IPS-15b (cell line): ENCODE data around the gene HNRNPA2B1.
"Not testable (repeated sequence)": the region's sequence is repeated elsewhere in the genome, so short reads cannot be mapped to it uniquely, and the experiment has no call there.

Source experiments
- H3K27me3 ChIP-seq: one replicate; pipeline ENCODE4 v1.6.1; 2013; ENCODE audit warnings: low read length; ENCODE audit not compliant: control insufficient read depth, insufficient read depth
- H3K36me3 ChIP-seq: one replicate; pipeline ENCODE4 v1.6.1; 2013; ENCODE audit warnings: low read length; ENCODE audit not compliant: control insufficient read depth, insufficient read depth
- H3K4me1 ChIP-seq: one replicate; pipeline ENCODE4 v1.6.1; 2013; ENCODE audit warnings: mild to moderate bottlenecking, low read length; ENCODE audit not compliant: control insufficient read depth, insufficient read depth
- H3K4me3 ChIP-seq: one replicate; pipeline ENCODE4 v1.5.1; 2013; ENCODE audit warnings: low read depth, low read length
- H3K9ac ChIP-seq: one replicate; pipeline ENCODE4 v1.6.1; 2013; ENCODE audit warnings: low read depth, mild to moderate bottlenecking, low read length
- H3K9me3 ChIP-seq: one replicate; pipeline ENCODE4 v1.6.1; 2013; ENCODE audit warnings: mild to moderate bottlenecking, low read length; ENCODE audit not compliant: control insufficient read depth, insufficient read depth

The HNRNPA2B1 gene

GRCh38 chr7:26179826-26180497 lies 20.6 kb downstream of the HNRNPA2B1 start:
- Histone ChIP-seq H3K9me3 (no peaks in the 10 kb centered on the region), H3K36me3 (peaks cover 10% of the 10 kb centered on the region), H3K27me3 (no peaks in the 10 kb centered on the region), H3K4me3 (no peak overlapping the region), H3K4me1 (no peaks in the 10 kb centered on the region), H3K9ac (no peak overlapping the region)

- Histone ChIP-seq H3K4me3 (no peak overlapping the region), H3K36me3 (peaks cover 10% of the 10 kb centered on the region), H3K9me3 (no peaks in the 10 kb centered on the region), H3K27me3 (no peaks in the 10 kb centered on the region), H3K9ac (no peak overlapping the region), H3K4me1 (no peaks in the 10 kb centered on the region)
Measured at GRCh38 chr7:26179422-26179821, 21.1 kb downstream of the HNRNPA2B1 start.

- H3K27me3 ChIP-seq, result no peaks in the 10 kb centered on the region
- H3K9me3 ChIP-seq, result no peaks in the 10 kb centered on the region
- no peak overlapping the region for H3K9ac ChIP-seq
- no peak overlapping the region for H3K4me3 ChIP-seq
- H3K36me3 ChIP-seq, result peaks cover 10% of the 10 kb centered on the region
- no peaks in the 10 kb centered on the region for H3K4me1 ChIP-seq
Measured at GRCh38 chr7:26178272-26178960, 22.1 kb downstream of the HNRNPA2B1 start.

GRCh38 chr7:26177269-26177668 lies 23.3 kb downstream of the HNRNPA2B1 start:
- H3K9me3 ChIP-seq, H3K4me3 ChIP-seq, H3K27me3 ChIP-seq, H3K4me1 ChIP-seq, H3K9ac ChIP-seq: not testable (repeated sequence)
- H3K36me3 ChIP-seq, result peaks cover 10% of the 10 kb centered on the region

- H3K9me3 ChIP-seq, H3K4me1 ChIP-seq, H3K27me3 ChIP-seq, H3K4me3 ChIP-seq, H3K9ac ChIP-seq: not testable (repeated sequence)
- H3K36me3 ChIP-seq, result peaks cover 10% of the 10 kb centered on the region
Measured at GRCh38 chr7:26176696-26177095, 23.9 kb downstream of the HNRNPA2B1 start.

GRCh38 chr7:26175903-26176302 lies 24.6 kb downstream of the HNRNPA2B1 start:
- H3K9ac ChIP-seq, H3K9me3 ChIP-seq, H3K27me3 ChIP-seq, H3K4me3 ChIP-seq, H3K4me1 ChIP-seq: not testable (repeated sequence)
- peaks cover 10% of the 10 kb centered on the region for H3K36me3 ChIP-seq

- no peaks in the 10 kb centered on the region for H3K36me3 ChIP-seq
- no peaks in the 10 kb centered on the region for H3K4me1 ChIP-seq
- H3K9ac ChIP-seq, result no peak overlapping the region
- H3K27me3 ChIP-seq, result no peaks in the 10 kb centered on the region
- no peak overlapping the region for H3K4me3 ChIP-seq
- H3K9me3 ChIP-seq, result no peaks in the 10 kb centered on the region
Measured at GRCh38 chr7:26172048-26172447, 28.5 kb downstream of the HNRNPA2B1 start.

GRCh38 chr7:26171601-26172000 lies 28.9 kb downstream of the HNRNPA2B1 start:
- Histone ChIP-seq H3K4me1 (no peaks in the 10 kb centered on the region), H3K36me3 (no peaks in the 10 kb centered on the region), H3K4me3 (no peak overlapping the region), H3K27me3 (no peaks in the 10 kb centered on the region), H3K9me3 (no peaks in the 10 kb centered on the region), H3K9ac (no peak overlapping the region)

- H3K4me3 ChIP-seq, result no peak overlapping the region
- no peaks in the 10 kb centered on the region for H3K27me3 ChIP-seq
- H3K36me3 ChIP-seq, result no peaks in the 10 kb centered on the region
- H3K9me3 ChIP-seq, result no peaks in the 10 kb centered on the region
- H3K9ac ChIP-seq, result no peak overlapping the region
- H3K4me1 ChIP-seq, result peaks cover 8% of the 10 kb centered on the region
Measured at GRCh38 chr7:26170663-26171062, 29.9 kb downstream of the HNRNPA2B1 start.

- no peak overlapping the region for H3K9ac ChIP-seq
- H3K4me3 ChIP-seq, result no peak overlapping the region
- no peaks in the 10 kb centered on the region for H3K9me3 ChIP-seq
- no peaks in the 10 kb centered on the region for H3K27me3 ChIP-seq
- no peaks in the 10 kb centered on the region for H3K36me3 ChIP-seq
- H3K4me1 ChIP-seq, result peaks cover 8% of the 10 kb centered on the region
Measured at GRCh38 chr7:26169271-26169670, 31.3 kb downstream of the HNRNPA2B1 start.

GRCh38 chr7:26168458-26169023 lies 32.0 kb downstream of the HNRNPA2B1 start:
- Histone ChIP-seq H3K4me3 (no peak overlapping the region), H3K9ac (no peak overlapping the region), H3K36me3 (no peaks in the 10 kb centered on the region)

GRCh38 chr7:26167303-26167934 lies 33.1 kb downstream of the HNRNPA2B1 start:
- Histone ChIP-seq H3K9me3 (no peaks in the 10 kb centered on the region), H3K4me1 (peaks cover 8% of the 10 kb centered on the region), H3K4me3 (no peak overlapping the region)

More at GRCh38 chr7:26168458-26169023, 32.0 kb downstream of the HNRNPA2B1 start:
- no peaks in the 10 kb centered on the region for H3K9me3 ChIP-seq
- no peaks in the 10 kb centered on the region for H3K27me3 ChIP-seq
- peaks cover 8% of the 10 kb centered on the region for H3K4me1 ChIP-seq

More at GRCh38 chr7:26167303-26167934, 33.1 kb downstream of the HNRNPA2B1 start:
- Histone ChIP-seq H3K27me3 (no peaks in the 10 kb centered on the region), H3K36me3 (no peaks in the 10 kb centered on the region), H3K9ac (no peak overlapping the region)
